ENCODE results near the gene KLHL11. TPM values are rescaled to one million over a fixed set of nuclear protein-coding genes. Genes with fewer than 3 reads are reported as not detected.

The KLHL11 gene
- total RNA-seq, 1 experiment from 2014 or later, result 16.8 TPM

DNA sequence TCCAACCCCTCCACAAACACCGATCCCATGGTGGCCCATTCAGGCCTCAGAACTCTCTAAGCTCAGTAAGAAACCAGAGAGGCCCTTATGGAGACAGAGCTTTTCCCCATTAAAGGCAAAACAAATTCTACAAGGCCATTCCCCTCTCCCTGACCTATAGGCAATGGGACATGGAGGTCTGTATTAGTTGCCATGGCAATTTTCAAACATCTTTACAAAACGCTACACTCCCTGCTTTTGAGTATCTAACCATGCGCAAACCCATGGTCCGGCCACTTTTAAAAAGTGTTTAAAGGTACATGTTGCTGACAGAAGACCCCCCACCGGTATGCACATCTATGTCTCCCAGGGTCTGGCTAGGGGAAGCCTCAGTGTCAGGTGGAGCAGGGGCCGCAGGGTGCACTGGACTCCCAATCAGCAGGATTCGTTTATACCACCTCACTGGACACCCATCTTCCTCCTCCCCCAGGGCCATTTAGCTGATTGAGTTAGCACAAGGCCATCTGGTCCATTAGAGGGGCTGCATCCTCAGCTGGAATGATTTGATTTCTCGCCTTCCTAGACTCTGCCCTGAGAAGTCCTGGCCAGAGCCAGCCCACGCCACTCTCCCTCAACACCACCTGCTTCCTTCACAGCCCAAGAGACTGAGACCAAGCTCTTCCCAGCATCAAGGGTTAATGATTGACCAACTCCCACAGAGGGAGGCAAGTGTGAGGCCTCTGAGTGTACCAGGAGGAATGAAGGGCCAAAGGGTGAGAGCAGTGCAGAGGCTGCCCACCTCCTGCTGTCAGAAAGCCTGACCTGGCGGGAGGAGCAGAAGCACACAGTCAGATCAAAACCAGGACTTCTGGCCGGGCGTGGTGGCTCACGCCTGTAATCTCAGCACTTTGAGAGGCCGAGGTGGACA is 42.7 kb upstream of the KLHL11 start:
- H2BK120ac ChIP-seq (ENCODE audit: low read depth, low read length, poor library complexity, severe bottlenecking), result no peak overlapping the region
- no peak overlapping the region for H3K23ac ChIP-seq (ENCODE audit: insufficient read length, low read depth, low read length)
- no peak overlapping the region for H3K56ac ChIP-seq (ENCODE audit: insufficient read length, low read depth, low read length)
- Mint-ChIP-seq H3K4me3 (no peak overlapping the region), H3K9me3 (no peaks in the 10 kb centered on the region), H3K27me3 (ENCODE audit: low read depth) (no peaks in the 10 kb centered on the region), H3K27ac (peak overlapping the region in 2 of 3 experiments; percentile 35 to 87; a peak in 5 of 7 replicates), H3K36me3 (ENCODE audit: insufficient read depth in 1 of 3, low read depth in 3 of 3) (peaks cover 72 to 98% (median 95%) of the 10 kb centered on the region in 3 experiments; a peak in 6 of 7 replicates), H3K4me1 (no peaks in the 10 kb centered on the region)
- TF ChIP-seq CTCF (conservative IDR thresholded peaks at IDR 0.05), result no peak
- peaks cover 3% of the 10 kb centered on the region for H4K20me1 ChIP-seq (ENCODE audit: control insufficient read depth, insufficient read depth, insufficient read length)
- H3K4me2 ChIP-seq (ENCODE audit: insufficient read depth, insufficient read length, low read length), result no peak overlapping the region
- H3K9me3 ChIP-seq (ENCODE audit: control insufficient read depth, low read depth, low read length), result no peaks in the 10 kb centered on the region
- H4K91ac ChIP-seq (ENCODE audit: insufficient read length, low read depth, low read length), result no peak overlapping the region
- H3K4me1 ChIP-seq (ENCODE audit: insufficient read depth, low read length), result no peaks in the 10 kb centered on the region
- H3K4ac ChIP-seq (ENCODE audit: low read depth, low read length), result no peak overlapping the region
- H3T11ph ChIP-seq (ENCODE audit: low read length), result no peak overlapping the region
- no peak overlapping the region for H2BK5ac ChIP-seq (ENCODE audit: insufficient read length, low read length)
- no peak overlapping the region for H2BK12ac ChIP-seq (ENCODE audit: insufficient read length, low read depth, low read length)
- peaks cover 7% of the 10 kb centered on the region; the same call in 1 of the 2 replicates for H3K79me2 ChIP-seq (ENCODE audit: insufficient read depth, low read length)
- no peak overlapping the region for H3K9ac ChIP-seq (ENCODE audit: extremely low read depth, insufficient read length, low read length)
- no peak overlapping the region for H4K8ac ChIP-seq (replicated peaks; ENCODE audit: insufficient read length, low read depth, low read length)
- no peak overlapping the region for H4K5ac ChIP-seq (ENCODE audit: insufficient read length, low read depth, low read length)
- H2AFZ ChIP-seq (ENCODE audit: low read length), result no peak overlapping the region
- no peak overlapping the region for H3K27ac ChIP-seq (ENCODE audit: insufficient read length, low read depth, low read length)
- no peak overlapping the region for H2AK5ac ChIP-seq (ENCODE audit: insufficient read length, low read length)
- no peaks in the 10 kb centered on the region for H3K27me3 ChIP-seq (ENCODE audit: insufficient read depth, low read length)
- H3K14ac ChIP-seq (ENCODE audit: insufficient read depth, low read length), result no peak overlapping the region
- H2BK20ac ChIP-seq (ENCODE audit: low read depth, low read length, poor library complexity, severe bottlenecking), result no peak overlapping the region
- no peaks in the 10 kb centered on the region for H3K23me2 ChIP-seq (ENCODE audit: insufficient read length, low read depth, low read length, poor library complexity, severe bottlenecking)
- no peak overlapping the region for H3K18ac ChIP-seq (ENCODE audit: insufficient read length, low read depth, low read length)
- no peak for DNase-seq
- peaks cover 3% of the 10 kb centered on the region for H3K79me1 ChIP-seq (ENCODE audit: insufficient read depth, low read depth, low read length, poor library complexity, severe bottlenecking)
- no peak overlapping the region for H2BK15ac ChIP-seq (ENCODE audit: low read depth, low read length)
- WGBS (ENCODE audit: extremely low coverage, insufficient read length, low lambda C conversion rate), result no CpG with 5 or more reads among the region's 14 CpGs
